ENCODE measurements around the gene CAB39L. TPM values are rescaled to one million over a fixed set of nuclear protein-coding genes. Genes with fewer than 3 reads are reported as not detected.

Gene CAB39L
- total and polyA plus RNA-seq, 2 experiments from 2014 or later: 3.3 to 4.4 TPM

DNA sequence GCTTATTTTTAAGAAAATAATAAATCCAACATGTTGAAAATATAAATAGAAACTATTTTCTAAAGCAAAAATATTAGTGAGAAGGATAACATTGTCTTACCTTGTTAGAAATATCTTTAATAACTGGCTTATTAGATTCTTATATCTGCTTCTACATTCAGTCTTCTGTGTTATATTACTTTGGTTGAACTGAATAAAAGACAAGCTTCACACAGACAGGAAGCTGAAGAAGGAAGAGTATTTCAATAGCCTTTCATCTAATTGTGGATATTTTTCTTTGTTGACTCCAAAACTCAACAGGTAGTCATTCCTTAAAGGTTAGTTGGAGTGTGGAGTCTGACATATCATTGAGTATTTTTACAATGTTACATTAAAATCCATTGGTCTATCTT is 11.1 kb upstream of the CAB39L start:
- DNase-seq (ENCODE audit: low spot score): no peak
- Histone ChIP-seq H4K20me1 (replicated peaks; ENCODE audit: insufficient read depth) (no peaks in the 10 kb centered on the region), H3K27ac (ENCODE audit: low read depth) (no peak overlapping the region), H3K79me2 (replicated peaks; ENCODE audit: insufficient read depth) (no peaks in the 10 kb centered on the region), H3K4me2 (no peak overlapping the region), H3K4me1 (ENCODE audit: insufficient read depth) (no peaks in the 10 kb centered on the region), H2AFZ (no peak overlapping the region), H3K27me3 (ENCODE audit: insufficient read depth) (no peaks in the 10 kb centered on the region), H3F3A (replicated peaks; ENCODE audit: low read depth) (no peaks in the 10 kb centered on the region), H3K36me3 (ENCODE audit: insufficient read depth) (no peaks in the 10 kb centered on the region), H3K9me2 (ENCODE audit: insufficient read depth) (no peaks in the 10 kb centered on the region), H3K4me3 (no peak overlapping the region)
- Mint-ChIP-seq H3K4me3 (no peak overlapping the region), H3K36me3 (ENCODE audit: low read depth) (no peaks in the 10 kb centered on the region), H3K9me3 (no peaks in the 10 kb centered on the region), H3K27me3 (ENCODE audit: insufficient read depth, low read depth, poor library complexity) (no peaks in the 10 kb centered on the region), H3K4me1 (peaks cover 3% of the 10 kb centered on the region; the same call in 2 of the 3 replicates), H3K27ac (no peak overlapping the region)
- ATAC-seq: no peak
- TF ChIP-seq ZNF114 (CRISPR knock-in tag; IDR thresholded peaks at IDR 0.05): no peak
- TF ChIP-seq, protein P1, sequence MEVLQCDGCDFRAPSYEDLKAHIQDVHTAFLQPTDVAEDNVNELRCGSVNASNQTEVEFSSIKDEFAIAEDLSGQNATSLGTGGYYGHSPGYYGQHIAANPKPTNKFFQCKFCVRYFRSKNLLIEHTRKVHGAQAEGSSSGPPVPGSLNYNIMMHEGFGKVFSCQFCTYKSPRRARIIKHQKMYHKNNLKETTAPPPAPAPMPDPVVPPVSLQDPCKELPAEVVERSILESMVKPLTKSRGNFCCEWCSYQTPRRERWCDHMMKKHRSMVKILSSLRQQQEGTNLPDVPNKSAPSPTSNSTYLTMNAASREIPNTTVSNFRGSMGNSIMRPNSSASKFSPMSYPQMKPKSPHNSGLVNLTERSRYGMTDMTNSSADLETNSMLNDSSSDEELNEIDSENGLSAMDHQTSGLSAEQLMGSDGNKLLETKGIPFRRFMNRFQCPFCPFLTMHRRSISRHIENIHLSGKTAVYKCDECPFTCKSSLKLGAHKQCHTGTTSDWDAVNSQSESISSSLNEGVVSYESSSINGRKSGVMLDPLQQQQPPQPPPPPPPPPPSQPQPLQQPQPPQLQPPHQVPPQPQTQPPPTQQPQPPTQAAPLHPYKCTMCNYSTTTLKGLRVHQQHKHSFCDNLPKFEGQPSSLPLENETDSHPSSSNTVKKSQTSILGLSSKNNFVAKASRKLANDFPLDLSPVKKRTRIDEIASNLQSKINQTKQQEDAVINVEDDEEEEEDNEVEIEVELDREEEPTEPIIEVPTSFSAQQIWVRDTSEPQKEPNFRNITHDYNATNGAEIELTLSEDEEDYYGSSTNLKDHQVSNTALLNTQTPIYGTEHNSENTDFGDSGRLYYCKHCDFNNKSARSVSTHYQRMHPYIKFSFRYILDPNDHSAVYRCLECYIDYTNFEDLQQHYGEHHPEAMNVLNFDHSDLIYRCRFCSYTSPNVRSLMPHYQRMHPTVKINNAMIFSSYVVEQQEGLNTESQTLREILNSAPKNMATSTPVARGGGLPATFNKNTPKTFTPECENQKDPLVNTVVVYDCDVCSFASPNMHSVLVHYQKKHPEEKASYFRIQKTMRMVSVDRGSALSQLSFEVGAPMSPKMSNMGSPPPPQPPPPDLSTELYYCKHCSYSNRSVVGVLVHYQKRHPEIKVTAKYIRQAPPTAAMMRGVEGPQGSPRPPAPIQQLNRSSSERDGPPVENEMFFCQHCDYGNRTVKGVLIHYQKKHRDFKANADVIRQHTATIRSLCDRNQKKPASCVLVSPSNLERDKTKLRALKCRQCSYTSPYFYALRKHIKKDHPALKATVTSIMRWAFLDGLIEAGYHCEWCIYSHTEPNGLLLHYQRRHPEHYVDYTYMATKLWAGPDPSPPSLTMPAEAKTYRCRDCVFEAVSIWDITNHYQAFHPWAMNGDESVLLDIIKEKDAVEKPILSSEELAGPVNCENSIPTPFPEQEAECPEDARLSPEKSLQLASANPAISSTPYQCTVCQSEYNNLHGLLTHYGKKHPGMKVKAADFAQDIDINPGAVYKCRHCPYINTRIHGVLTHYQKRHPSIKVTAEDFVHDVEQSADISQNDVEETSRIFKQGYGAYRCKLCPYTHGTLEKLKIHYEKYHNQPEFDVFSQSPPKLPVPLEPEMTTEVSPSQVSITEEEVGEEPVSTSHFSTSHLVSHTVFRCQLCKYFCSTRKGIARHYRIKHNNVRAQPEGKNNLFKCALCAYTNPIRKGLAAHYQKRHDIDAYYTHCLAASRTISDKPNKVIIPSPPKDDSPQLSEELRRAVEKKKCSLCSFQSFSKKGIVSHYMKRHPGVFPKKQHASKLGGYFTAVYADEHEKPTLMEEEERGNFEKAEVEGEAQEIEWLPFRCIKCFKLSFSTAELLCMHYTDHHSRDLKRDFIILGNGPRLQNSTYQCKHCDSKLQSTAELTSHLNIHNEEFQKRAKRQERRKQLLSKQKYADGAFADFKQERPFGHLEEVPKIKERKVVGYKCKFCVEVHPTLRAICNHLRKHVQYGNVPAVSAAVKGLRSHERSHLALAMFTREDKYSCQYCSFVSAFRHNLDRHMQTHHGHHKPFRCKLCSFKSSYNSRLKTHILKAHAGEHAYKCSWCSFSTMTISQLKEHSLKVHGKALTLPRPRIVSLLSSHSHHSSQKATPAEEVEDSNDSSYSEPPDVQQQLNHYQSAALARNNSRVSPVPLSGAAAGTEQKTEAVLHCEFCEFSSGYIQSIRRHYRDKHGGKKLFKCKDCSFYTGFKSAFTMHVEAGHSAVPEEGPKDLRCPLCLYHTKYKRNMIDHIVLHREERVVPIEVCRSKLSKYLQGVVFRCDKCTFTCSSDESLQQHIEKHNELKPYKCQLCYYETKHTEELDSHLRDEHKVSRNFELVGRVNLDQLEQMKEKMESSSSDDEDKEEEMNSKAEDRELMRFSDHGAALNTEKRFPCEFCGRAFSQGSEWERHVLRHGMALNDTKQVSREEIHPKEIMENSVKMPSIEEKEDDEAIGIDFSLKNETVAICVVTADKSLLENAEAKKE (CRISPR knock-in tag; IDR thresholded peaks at IDR 0.05): no peak
- TF ChIP-seq, protein P2, sequence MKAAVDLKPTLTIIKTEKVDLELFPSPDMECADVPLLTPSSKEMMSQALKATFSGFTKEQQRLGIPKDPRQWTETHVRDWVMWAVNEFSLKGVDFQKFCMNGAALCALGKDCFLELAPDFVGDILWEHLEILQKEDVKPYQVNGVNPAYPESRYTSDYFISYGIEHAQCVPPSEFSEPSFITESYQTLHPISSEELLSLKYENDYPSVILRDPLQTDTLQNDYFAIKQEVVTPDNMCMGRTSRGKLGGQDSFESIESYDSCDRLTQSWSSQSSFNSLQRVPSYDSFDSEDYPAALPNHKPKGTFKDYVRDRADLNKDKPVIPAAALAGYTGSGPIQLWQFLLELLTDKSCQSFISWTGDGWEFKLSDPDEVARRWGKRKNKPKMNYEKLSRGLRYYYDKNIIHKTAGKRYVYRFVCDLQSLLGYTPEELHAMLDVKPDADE (IDR thresholded peaks at IDR 0.05): no peak
- no peak for TF ChIP-seq STAT1 (IDR thresholded peaks at IDR 0.05; ENCODE audit: unreplicated experiment)
- TF ChIP-seq JUNB (IDR thresholded peaks at IDR 0.05; ENCODE audit: unreplicated experiment): no peak
- TF ChIP-seq, protein P3, sequence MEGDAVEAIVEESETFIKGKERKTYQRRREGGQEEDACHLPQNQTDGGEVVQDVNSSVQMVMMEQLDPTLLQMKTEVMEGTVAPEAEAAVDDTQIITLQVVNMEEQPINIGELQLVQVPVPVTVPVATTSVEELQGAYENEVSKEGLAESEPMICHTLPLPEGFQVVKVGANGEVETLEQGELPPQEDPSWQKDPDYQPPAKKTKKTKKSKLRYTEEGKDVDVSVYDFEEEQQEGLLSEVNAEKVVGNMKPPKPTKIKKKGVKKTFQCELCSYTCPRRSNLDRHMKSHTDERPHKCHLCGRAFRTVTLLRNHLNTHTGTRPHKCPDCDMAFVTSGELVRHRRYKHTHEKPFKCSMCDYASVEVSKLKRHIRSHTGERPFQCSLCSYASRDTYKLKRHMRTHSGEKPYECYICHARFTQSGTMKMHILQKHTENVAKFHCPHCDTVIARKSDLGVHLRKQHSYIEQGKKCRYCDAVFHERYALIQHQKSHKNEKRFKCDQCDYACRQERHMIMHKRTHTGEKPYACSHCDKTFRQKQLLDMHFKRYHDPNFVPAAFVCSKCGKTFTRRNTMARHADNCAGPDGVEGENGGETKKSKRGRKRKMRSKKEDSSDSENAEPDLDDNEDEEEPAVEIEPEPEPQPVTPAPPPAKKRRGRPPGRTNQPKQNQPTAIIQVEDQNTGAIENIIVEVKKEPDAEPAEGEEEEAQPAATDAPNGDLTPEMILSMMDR (conservative IDR thresholded peaks at IDR 0.05; ENCODE audit: low read depth in 2 of 2): no peak
- no peak for TF ChIP-seq EZH2phosphoT487 (IDR thresholded peaks at IDR 0.05; ENCODE audit: unreplicated experiment)
- no peak for TF ChIP-seq POLR2AphosphoS5 (IDR thresholded peaks at IDR 0.05; ENCODE audit: low read depth)
- no peak for TF ChIP-seq NANOG (IDR thresholded peaks at IDR 0.05; ENCODE audit: borderline replicate concordance)
- TF ChIP-seq ZNF331 (CRISPR knock-in tag; IDR thresholded peaks at IDR 0.05; ENCODE audit: low read depth): no peak
- TF ChIP-seq, protein P4, sequence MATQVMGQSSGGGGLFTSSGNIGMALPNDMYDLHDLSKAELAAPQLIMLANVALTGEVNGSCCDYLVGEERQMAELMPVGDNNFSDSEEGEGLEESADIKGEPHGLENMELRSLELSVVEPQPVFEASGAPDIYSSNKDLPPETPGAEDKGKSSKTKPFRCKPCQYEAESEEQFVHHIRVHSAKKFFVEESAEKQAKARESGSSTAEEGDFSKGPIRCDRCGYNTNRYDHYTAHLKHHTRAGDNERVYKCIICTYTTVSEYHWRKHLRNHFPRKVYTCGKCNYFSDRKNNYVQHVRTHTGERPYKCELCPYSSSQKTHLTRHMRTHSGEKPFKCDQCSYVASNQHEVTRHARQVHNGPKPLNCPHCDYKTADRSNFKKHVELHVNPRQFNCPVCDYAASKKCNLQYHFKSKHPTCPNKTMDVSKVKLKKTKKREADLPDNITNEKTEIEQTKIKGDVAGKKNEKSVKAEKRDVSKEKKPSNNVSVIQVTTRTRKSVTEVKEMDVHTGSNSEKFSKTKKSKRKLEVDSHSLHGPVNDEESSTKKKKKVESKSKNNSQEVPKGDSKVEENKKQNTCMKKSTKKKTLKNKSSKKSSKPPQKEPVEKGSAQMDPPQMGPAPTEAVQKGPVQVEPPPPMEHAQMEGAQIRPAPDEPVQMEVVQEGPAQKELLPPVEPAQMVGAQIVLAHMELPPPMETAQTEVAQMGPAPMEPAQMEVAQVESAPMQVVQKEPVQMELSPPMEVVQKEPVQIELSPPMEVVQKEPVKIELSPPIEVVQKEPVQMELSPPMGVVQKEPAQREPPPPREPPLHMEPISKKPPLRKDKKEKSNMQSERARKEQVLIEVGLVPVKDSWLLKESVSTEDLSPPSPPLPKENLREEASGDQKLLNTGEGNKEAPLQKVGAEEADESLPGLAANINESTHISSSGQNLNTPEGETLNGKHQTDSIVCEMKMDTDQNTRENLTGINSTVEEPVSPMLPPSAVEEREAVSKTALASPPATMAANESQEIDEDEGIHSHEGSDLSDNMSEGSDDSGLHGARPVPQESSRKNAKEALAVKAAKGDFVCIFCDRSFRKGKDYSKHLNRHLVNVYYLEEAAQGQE (IDR thresholded peaks at IDR 0.05; ENCODE audit: unreplicated experiment): no peak
- no peak for TF ChIP-seq EZH2 (IDR thresholded peaks at IDR 0.05; ENCODE audit: low read depth, unreplicated experiment)
- TF ChIP-seq CREB1 (CRISPR knock-in tag; IDR thresholded peaks at IDR 0.05; ENCODE audit: low read depth): no peak

Data from GM23338 (cell line).